IPS DF 4.7 (cell line): Measurements from ENCODE around the gene NTN5.

Source experiments
- DNase-seq: peaks from one replicate; pipeline ENCODE4 v3.0.0-alpha.2; 2013; ENCODE audit warnings: low spot score; ENCODE audit errors: extremely low read depth

NTN5 gene

GRCh38 chr19:48631225-48631624, 41.6 kb downstream of the NTN5 start:
- no peak for DNase-seq

GRCh38 chr19:48630296-48631063, 42.3 kb downstream of the NTN5 start:
- no peak for DNase-seq

GRCh38 chr19:48629599-48630295, 43.1 kb downstream of the NTN5 start:
- DNase-seq, result no peak

- DNase-seq, result no peak
Observed at GRCh38 chr19:48629297-48629598, 43.6 kb downstream of the NTN5 start.

DNA sequence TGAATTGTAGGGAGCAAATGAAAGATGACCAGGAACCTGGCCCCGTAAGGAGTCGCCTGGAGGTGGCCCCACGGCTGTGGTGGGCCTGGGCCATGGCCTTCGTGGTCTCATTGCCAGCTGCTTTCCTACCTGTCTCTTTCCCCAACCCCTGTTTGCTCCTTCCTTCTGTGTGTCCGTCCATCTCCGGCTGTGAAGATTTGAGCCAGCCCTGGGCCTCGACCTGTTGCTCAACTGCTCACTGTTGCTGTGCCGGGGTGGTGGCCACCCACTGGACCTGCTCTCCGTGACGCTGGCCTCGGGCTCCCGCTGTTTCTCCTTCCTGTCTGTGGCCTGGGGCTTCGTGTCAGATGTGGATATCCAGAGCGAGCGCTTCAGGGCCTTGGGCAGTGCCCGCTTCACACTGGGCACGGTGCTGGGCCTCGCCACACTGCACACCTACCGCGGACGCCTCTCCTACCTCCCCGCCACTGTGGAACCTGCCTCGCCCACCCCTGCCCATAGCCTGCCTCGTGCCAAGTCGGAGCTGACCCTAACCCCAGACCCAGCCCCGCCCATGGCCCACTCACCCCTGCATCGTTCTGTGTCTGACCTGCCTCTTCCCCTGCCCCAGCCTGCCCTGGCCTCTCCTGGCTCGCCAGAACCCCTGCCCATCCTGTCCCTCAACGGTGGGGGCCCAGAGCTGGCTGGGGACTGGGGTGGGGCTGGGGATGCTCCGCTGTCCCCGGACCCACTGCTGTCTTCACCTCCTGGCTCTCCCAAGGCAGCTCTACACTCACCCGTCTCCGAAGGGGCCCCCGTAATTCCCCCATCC, 44.1 kb downstream of the NTN5 start:
- no peak for DNase-seq

- no peak for DNase-seq
Observed at GRCh38 chr19:48627865-48628314, 44.9 kb downstream of the NTN5 start.

GRCh38 chr19:48627201-48627864, 45.5 kb downstream of the NTN5 start:
- no peak for DNase-seq

GRCh38 chr19:48625891-48626327, 46.9 kb downstream of the NTN5 start:
- DNase-seq, result no peak

- DNase-seq, result no peak
Observed at GRCh38 chr19:48624791-48625723, 47.8 kb downstream of the NTN5 start.

DNA sequence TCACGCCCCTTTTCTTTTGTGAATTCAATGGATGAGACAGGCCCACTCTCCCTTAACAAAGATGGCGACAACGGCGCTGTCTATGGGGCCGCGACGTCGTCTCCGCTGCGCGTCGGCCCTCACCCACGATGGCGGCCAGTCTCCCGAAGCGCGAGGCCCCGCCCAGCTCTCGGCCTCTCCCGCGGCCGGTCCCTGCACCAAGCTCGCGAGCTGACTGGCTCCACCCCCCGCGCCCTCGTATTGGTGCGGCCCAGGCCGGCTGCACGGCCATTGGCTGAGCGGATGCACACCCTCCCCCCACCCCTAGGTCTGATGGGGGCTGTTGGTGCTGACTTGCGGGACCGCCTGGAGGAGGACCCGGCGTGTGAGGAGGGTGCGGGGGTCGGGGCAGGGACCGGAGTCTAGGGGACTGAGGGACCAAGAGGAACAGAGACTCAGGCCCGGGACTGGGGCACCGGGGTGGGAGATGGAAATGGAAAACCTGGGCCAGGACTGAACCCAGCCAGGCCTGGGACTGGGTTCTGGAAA, 48.7 kb downstream of the NTN5 start:
- DNase-seq, result no peak

DNA sequence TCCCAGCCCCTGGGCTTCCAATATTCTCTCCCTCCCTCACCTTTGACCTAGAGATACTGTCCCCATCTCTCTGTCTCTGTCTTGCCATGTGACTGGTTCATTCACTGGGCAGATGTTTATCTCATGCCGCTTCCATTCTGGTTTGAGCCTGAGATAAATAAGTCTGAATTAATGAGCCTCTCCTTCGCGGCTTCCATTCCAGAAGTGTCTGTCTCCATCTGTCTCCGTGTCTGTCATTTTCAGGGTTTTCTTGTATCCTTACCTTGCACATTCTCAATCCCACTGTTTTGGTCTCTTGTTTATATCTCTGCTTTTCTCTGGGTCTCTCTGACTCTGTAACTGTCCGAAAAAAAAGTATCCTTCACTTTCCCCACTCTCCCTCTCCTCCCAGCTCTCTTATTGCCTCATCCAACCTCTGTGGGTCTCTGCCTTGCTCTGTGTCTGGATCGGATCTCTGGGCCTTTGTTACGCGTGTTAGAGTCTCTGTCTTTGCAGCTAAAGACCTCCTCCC, 49.2 kb downstream of the NTN5 start:
- DNase-seq, result no peak

DNA sequence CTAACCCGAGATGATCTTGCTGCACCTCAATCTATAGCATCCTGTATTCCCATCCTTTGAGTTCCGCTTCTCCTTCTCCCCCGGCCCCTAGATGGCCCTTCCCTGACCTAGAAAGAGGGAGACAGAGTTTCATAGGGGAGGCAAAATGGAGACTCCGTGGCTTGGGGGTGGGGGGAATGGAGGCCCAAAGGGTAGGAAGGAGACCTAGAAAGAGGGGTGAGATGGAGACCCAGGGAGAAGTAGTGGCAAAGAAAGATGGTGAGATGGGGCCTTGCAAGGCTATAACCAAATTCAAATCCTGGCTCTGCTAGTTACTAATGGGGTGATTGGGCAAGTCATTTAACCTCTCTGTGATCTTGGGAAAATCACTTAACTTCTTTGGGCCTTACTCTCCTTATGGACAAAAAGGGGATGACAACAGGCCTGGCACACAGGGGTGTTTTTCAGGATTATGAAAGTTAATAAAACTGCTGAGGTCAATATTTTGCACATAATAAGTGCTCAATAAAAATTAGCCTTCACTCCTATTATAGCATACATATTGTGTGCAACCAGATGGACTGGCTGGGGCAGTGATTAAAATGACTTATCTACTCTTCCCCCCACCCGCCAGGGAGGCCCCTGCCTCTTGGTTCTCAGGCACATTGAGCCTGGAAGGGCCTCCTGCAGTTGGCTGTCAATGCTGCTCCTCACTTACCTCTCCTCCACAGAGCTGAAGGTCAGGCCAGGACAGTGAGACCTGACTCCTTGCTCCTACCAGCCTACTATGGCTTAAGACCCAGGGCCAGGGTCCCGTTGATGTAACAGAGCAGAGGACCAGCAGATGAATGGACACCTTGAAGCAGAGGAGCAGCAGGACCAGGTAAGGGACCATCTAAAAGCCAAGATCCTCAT, 52.9 kb downstream of the NTN5 start:
- no peak for DNase-seq

DNA sequence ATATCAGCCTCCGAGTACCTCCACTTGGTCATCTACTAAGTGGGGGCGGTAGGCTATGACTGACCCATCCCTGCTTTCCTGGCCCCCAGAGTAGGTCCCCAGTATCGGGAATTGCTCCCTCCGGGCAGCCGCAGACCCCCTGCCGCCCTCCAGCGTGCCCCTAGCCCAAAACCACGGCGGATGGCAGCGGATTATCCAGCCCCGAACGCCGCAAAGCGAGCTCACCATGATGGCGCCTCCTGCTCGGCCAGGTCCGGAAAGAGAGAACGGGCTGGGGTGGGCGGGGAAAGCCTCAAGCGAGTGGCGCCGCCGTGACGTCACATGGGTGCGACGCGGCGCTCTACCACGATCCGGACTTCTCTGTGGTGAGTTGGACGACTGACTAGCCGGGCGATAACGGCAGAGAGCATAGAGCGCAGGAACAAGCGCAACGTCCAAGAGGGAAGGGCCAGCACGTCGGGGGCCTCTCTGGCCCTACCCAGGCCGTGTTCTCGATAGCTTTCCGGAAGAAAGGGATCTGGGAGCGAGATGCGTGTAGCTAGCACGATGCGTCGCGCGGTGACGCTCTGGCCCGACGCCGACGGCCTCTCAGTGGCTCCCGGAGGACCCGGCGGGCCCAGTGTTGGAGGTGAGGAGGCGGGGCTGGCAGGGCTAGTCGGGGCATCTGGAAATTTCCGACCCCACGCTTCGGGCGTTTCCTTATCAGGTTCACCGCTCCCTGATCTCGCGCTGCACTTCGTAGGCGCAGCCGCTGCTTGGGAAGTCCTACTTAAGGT, 53.7 kb downstream of the NTN5 start, which contains the start of the genes RPL18 and SPHK2:
Gene RPL18 (minus strand): TSS at position 263 of the 776 bp plus-strand sequence. CDS start 35 bp downstream, at position 228.
Gene SPHK2 (plus strand): TSS at position 591 of the 776 bp plus-strand sequence. CDS start 1,009 bp downstream, outside the sequence.
- no peak for DNase-seq

DNA sequence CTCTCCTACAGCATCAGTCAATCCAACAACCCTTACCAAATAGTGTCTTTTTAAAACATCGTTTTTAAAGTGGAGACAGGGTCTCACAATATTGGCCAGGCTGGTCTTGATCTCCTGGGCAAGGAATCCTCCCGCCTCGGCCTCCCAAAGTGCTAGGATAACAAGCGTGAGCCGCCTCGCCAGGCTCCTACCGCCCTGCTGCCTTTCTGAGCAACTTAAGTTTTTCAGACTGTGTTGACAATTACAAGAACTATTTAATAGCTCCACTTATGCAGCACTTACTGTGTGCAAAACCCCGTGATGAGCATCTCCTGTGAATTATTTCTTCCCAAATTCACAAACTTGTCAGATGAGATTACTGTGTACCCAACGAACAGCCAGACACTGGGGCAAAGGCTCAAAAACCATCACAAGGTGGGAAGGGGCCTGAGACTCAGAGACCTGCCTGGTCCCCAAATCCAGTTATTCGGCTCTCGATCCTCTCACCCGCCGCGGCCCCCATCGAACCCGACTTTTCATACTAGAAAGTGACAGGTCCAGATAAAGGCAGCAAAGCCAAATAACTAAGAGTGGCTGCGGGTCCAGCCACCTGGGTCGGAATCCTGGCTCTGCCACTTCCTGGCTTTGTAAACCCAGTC, 54.4 kb downstream of the NTN5 start:
- no peak for DNase-seq

DNA sequence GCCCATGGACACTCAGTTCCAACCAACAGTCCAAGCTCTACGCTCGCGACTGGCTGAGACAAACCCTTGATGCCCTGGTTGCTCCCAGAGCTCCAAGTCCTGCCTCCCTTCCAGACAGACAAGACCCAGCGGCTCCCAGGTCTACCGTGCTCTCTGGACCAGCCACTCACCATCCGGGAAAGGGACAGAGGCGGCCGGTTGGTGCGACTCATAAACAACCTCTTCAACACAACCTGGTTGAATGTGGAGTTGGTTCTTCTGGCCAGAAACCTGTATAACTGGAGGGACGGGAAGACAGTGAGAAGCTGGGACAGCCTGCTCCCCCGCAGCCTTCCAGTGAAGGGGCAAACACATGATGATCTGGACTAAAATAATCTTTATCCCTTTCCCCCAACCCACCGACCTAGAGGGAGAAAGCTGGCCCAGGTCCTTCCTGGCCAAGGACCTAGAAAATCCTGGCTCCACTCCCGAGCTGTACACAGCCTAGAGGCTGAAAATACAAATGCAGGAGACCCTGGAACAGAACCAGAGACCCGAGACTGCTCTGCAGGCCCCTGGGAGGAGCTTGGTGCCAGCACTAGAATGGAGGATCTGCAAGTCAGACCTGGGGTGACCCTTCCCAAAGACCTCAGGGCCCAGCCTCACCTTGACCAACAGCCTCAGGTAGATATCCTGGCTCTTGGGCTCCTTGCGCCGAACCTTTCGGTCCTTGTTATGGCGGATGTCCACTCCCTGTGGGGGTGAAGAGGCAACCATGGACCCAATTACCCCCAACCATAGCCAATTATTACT, 55.5 kb downstream of the NTN5 start:
- DNase-seq, result no peak

GRCh38 chr19:48616491-48617056, 56.2 kb downstream of the NTN5 start:
- no peak for DNase-seq
